Measurements from ENCODE around the gene PRUNE2. TPM values are rescaled to one million over a fixed set of nuclear protein-coding genes. Genes with fewer than 3 reads are reported as not detected.

The PRUNE2 gene
- total RNA-seq, 1 experiment from 2014 or later: 0.59 TPM

GRCh38 chr9:76662476-76663281, 243.2 kb downstream of the PRUNE2 start:
- ChIA-PET POLR2A (no interaction called here), CTCF (interaction anchor here (0.9 to 2.0 kb wide), 2 partner anchors 42 to 216 kb away, joined by 3 to 8 read pairs; no protein-coding TSS in a partner anchor), RAD21 (ENCODE audit: low non-redundant PET in 1 of 2, low total read pairs in 2 of 2, uncharacterized antibody in 2 of 2, unreplicated experiment in 2 of 2) (interaction anchor here in 1 of 2 experiments (0.7 kb wide), 1 partner anchor 501 kb away, joined by 3 read pairs; no protein-coding TSS in a partner anchor)
- H3K4me3 ChIP-seq (replicated peaks in 1 of 2; ENCODE audit: low read depth in 1 of 2, low read length in 2 of 2): no peak overlapping the region
- no peak overlapping the region for H2AFZ ChIP-seq (ENCODE audit: low read depth, low read length, poor library complexity, severe bottlenecking)
- H3K79me2 ChIP-seq (ENCODE audit: insufficient read depth, low read length): no peaks in the 10 kb centered on the region
- H3K27me3 ChIP-seq (ENCODE audit: insufficient read depth, low read length): peaks cover 18% of the 10 kb centered on the region; the same call in 1 of the 2 replicates
- H3K9me3 ChIP-seq (ENCODE audit: control insufficient read depth in 1 of 2, insufficient read depth in 1 of 2, low read depth in 1 of 2, low read length in 2 of 2): no peaks in the 10 kb centered on the region
- no peaks in the 10 kb centered on the region for H4K20me1 ChIP-seq (ENCODE audit: insufficient read depth)
- intact Hi-C loops (cut with micrococcal nuclease): loop anchor here (1.0 kb wide), 1 partner anchor 42 kb away; no protein-coding TSS in a partner anchor
- no peak for ATAC-seq
- H3K9me2 ChIP-seq (ENCODE audit: insufficient read depth): no peaks in the 10 kb centered on the region
- H3K27ac ChIP-seq (ENCODE audit: low read depth, low read length): no peak overlapping the region
- no TSS peak for BruUV-seq (replicated peaks)
- TF ChIP-seq REST (IDR thresholded peaks at IDR 0.05; ENCODE audit: low read depth): no peak
- TF ChIP-seq CBX3 (IDR thresholded peaks at IDR 0.05; ENCODE audit: low read depth): no peak
- no peak for TF ChIP-seq EZH2 (IDR thresholded peaks at IDR 0.05)
- no peak for TF ChIP-seq CEBPB (IDR thresholded peaks at IDR 0.05; ENCODE audit: low read depth)
- TF ChIP-seq ELF1 (IDR thresholded peaks at IDR 0.05; ENCODE audit: borderline replicate concordance, low read depth): no peak
- no peak for TF ChIP-seq SP1 (IDR thresholded peaks at IDR 0.05; ENCODE audit: low read depth)
- TF ChIP-seq CTCF (IDR thresholded peaks at IDR 0.05 in 2 of 3, conservative IDR thresholded peaks at IDR 0.05 in 1 of 3; ENCODE audit: borderline replicate concordance in 1 of 3, insufficient read depth in 1 of 3, low read depth in 2 of 3, low read length in 2 of 3): no peak
- TF ChIP-seq ZNF274 (IDR thresholded peaks at IDR 0.05; ENCODE audit: low read depth, low read length): no peak
- TF ChIP-seq TCF7L2 (IDR thresholded peaks at IDR 0.05; ENCODE audit: borderline replicate concordance, extremely low read depth, insufficient read depth, insufficient read length): no peak
- no peak for TF ChIP-seq YY1 (IDR thresholded peaks at IDR 0.05; ENCODE audit: extremely low read depth, insufficient replicate concordance, low read depth, low read length)
- TF ChIP-seq POLR2AphosphoS5 (IDR thresholded peaks at IDR 0.05; ENCODE audit: low read depth, low read length): no peak
- no peaks in the 10 kb centered on the region for H3K36me3 ChIP-seq (ENCODE audit: control insufficient read depth in 1 of 2, insufficient read depth in 2 of 2, low read length in 2 of 2)
- no peak for DNase-seq (ENCODE audit: low read depth, low spot score)
- H3K4me1 ChIP-seq (ENCODE audit: control insufficient read depth in 1 of 2, insufficient read depth in 2 of 2, low read length in 2 of 2): no peaks in the 10 kb centered on the region
- H3K9ac ChIP-seq (ENCODE audit: low read length): no peak overlapping the region
- H3K4me2 ChIP-seq (ENCODE audit: low read length): no peak overlapping the region

Measured in HCT116 (cell line).